Testis (tissue), 3 donors: Measurements from ENCODE around the gene LMNB1. TPM values are rescaled to one million over a fixed set of nuclear protein-coding genes. Genes with fewer than 3 reads are reported as not detected.
A peak's percentile ranks its signal among the peaks of the same experiment; 100 is the strongest.

Source experiments
- DNase-seq: peaks from one replicate; pipeline ENCODE4 v3.0.0-alpha.2; 2019
- H3K27ac ChIP-seq, 2 donors: fragments of 200-600 bp; sonication (generic); one replicate each; pipeline ENCODE4 v1.5.1; 2019
- H3K27me3 ChIP-seq: fragments of 200-600 bp; sonication (generic); one replicate; pipeline ENCODE4 v1.5.1; 2019
- H3K36me3 ChIP-seq: fragments of 200-600 bp; sonication (generic); one replicate; pipeline ENCODE4 v1.5.1; 2017; ENCODE audit warnings: low read depth; ENCODE audit errors: missing control alignments
- H3K4me1 ChIP-seq: fragments of 200-600 bp; sonication (generic); one replicate; pipeline ENCODE4 v1.5.1; 2019
- H3K4me3 ChIP-seq, 2 donors: fragments of 200-600 bp; sonication (generic); one replicate each; pipeline ENCODE4 v1.5.1; 2017 to 2019
- H3K9me3 ChIP-seq: fragments of 200-600 bp; sonication (generic); one replicate; pipeline ENCODE4 v1.5.1; 2017
- POLR2A ChIP-seq: fragments of 450-650 bp; IDR thresholded peaks from one replicate; pipeline ENCODE4 v1.6.1; 2017; ENCODE audit warnings: antibody characterized with exemption, mild to moderate bottlenecking, moderate library complexity
- WGBS, 2 donors: methylation state at CpG; one replicate each; pipeline ENCODE4 v1.1.5; 2018; 5-methylcytosine and 5-hydroxymethylcytosine counted together
- intact Hi-C: fragments of 100-400 bp; cut with DNase I; formaldehyde crosslinking; loops from one replicate; pipeline ENCODE4 v1.15.1; 2023; ENCODE audit warnings: low total_unique reads
- polyA plus RNA-seq: library from polyadenylated mRNA; stranded (reverse); fragments of 350-450 nt; fragmentation: Illumina TruSeq; extraction: RNeasy Lipid Tissue Mini Kit (QIAGEN cat#74804); gene quantifications from one replicate; pipeline ENCODE4 v1.2.3, GENCODE V29; 2014; ENCODE audit warnings: low read depth, low replicate concordance; ENCODE audit not compliant: insufficient read depth
- total RNA-seq, 2 donors: library from RNA; depleted of rRNA; stranded (reverse); fragments of >200 nt; gene quantifications; one replicate each; pipeline ENCODE4 v1.2.3, GENCODE V29; 2016
- TF ChIP-seq, protein P1 (sequence below), 3 experiments: fragments of 450-650 bp in 2 of 3; fragments of 200-600 bp in 1 of 3; sonication (generic) in 1 of 3; IDR thresholded peaks; one replicate each; pipeline ENCODE4 v1.5.1; 2016 to 2019; ENCODE audit warnings: antibody characterized with exemption in 3 of 3, mild to moderate bottlenecking in 2 of 3, moderate library complexity in 1 of 3

LMNB1 gene
- total and polyA plus RNA-seq, 3 donors from 2014 or later = 13.7 to 26.1 (median 15.9) TPM

DNA sequence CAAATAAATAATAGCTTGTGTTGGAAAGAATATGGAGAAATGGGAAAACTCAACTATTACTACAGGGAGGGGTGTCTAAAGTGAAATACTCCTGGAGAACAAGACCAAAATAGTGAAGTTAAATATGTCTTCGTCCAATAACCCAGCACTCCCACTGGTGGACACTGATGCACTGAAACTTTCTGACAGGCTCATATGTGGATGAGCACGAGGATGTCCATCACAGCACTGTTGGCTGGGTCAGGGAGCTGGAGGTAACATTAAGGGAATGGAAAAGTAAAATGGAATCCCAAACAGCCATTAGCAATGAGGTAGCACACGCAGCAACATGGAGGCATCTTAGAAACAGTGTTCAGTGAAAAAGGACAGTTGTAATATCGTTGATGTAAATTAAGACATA lies 86.5 kb downstream of the LMNB1 start:
- TF ChIP-seq, protein P1, sequence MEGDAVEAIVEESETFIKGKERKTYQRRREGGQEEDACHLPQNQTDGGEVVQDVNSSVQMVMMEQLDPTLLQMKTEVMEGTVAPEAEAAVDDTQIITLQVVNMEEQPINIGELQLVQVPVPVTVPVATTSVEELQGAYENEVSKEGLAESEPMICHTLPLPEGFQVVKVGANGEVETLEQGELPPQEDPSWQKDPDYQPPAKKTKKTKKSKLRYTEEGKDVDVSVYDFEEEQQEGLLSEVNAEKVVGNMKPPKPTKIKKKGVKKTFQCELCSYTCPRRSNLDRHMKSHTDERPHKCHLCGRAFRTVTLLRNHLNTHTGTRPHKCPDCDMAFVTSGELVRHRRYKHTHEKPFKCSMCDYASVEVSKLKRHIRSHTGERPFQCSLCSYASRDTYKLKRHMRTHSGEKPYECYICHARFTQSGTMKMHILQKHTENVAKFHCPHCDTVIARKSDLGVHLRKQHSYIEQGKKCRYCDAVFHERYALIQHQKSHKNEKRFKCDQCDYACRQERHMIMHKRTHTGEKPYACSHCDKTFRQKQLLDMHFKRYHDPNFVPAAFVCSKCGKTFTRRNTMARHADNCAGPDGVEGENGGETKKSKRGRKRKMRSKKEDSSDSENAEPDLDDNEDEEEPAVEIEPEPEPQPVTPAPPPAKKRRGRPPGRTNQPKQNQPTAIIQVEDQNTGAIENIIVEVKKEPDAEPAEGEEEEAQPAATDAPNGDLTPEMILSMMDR (IDR thresholded peaks at IDR 0.05) = no peak
- no peak for TF ChIP-seq POLR2A
- Histone ChIP-seq H3K27ac (no peak overlapping the region), H3K9me3 (no peaks in the 10 kb centered on the region), H3K4me1 (no peaks in the 10 kb centered on the region), H3K27me3 (no peaks in the 10 kb centered on the region), H3K4me3 (no peak overlapping the region), H3K36me3 (no peaks in the 10 kb centered on the region)
- WGBS, 2 donors = 46 to 76% methylated on average over 4 of the region's 4 CpGs
- intact Hi-C loops = no loop called here
- no peak for DNase-seq

DNA sequence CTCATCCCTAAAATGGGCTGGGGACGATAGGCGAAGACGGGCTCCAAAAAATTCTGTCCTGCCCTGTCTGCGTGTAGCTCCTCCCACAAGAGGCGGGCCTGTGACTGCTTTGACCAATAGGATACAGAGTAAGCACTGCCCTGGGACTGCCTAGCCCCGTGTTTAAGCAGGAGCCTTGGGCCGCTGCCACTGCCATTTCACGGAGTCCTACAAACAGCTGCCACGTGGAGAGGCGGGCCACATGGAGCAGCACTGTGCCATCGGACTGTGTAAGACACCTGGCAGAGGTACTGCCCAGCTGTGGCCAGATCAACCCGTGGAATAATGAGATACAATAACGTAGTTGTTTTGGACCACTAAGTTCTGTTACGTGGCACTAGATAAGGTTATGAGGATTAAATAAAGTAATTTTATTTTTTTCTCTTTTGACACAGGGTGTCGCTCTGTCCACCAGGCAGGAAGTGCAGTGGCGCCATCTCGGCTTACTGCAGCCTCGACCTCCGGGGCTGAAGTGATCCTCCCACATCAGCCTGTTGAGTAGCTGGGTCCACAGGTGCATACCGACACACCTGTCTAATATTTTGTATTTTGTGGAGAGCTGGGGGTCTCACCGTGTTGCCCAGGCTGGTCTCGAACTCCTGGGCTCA lies 87.2 kb downstream of the LMNB1 start:
- WGBS, 2 donors = 56 to 67% methylated on average over 22 of the region's 22 CpGs
- DNase-seq = peak; percentile 69
- H3K4me3 ChIP-seq = peak overlapping the region in 1 of 2 donors; percentile 30

DNA sequence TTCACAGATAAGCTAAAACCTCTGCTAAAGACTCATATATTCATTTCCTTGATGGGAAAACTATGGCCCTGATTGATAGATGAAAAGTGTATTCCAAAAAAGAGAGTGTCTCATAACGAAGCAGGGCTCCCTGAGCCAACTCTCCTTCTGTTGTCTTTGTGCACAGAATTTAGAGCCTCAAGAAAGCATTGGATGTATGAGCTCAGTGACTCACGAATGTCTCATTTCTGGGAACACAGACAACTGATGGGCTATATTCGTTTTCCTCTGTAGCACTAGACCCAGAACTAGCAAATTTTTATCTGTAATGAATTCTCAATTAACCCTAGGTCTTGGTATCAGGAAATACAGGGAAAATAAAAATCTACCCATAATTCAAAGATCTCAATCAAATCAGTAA lies 88.4 kb downstream of the LMNB1 start:
- H3K4me1 ChIP-seq = peaks cover 5% of the 10 kb centered on the region
- WGBS, 2 donors = 66 to 68% methylated on average over 3 of the region's 3 CpGs
- intact Hi-C loops = no loop called here
- H3K9me3 ChIP-seq = no peaks in the 10 kb centered on the region
- no peak for DNase-seq
- H3K4me3 ChIP-seq = no peak overlapping the region
- TF ChIP-seq, protein P1 (IDR thresholded peaks at IDR 0.05) = no peak
- TF ChIP-seq POLR2A = no peak
- H3K36me3 ChIP-seq = no peaks in the 10 kb centered on the region
- no peaks in the 10 kb centered on the region for H3K27me3 ChIP-seq
- H3K27ac ChIP-seq = no peak overlapping the region

More for the DNA sequence above, 87.2 kb downstream of the LMNB1 start:
- no peaks in the 10 kb centered on the region for H3K9me3 ChIP-seq
- H3K27ac ChIP-seq = no peak overlapping the region
- no peaks in the 10 kb centered on the region for H3K27me3 ChIP-seq
- no peaks in the 10 kb centered on the region for H3K36me3 ChIP-seq
- intact Hi-C loops = no loop called here
- TF ChIP-seq, protein P1 (IDR thresholded peaks at IDR 0.05) = no peak
- TF ChIP-seq POLR2A = no peak
- H3K4me1 ChIP-seq = peaks cover 5% of the 10 kb centered on the region

DNA sequence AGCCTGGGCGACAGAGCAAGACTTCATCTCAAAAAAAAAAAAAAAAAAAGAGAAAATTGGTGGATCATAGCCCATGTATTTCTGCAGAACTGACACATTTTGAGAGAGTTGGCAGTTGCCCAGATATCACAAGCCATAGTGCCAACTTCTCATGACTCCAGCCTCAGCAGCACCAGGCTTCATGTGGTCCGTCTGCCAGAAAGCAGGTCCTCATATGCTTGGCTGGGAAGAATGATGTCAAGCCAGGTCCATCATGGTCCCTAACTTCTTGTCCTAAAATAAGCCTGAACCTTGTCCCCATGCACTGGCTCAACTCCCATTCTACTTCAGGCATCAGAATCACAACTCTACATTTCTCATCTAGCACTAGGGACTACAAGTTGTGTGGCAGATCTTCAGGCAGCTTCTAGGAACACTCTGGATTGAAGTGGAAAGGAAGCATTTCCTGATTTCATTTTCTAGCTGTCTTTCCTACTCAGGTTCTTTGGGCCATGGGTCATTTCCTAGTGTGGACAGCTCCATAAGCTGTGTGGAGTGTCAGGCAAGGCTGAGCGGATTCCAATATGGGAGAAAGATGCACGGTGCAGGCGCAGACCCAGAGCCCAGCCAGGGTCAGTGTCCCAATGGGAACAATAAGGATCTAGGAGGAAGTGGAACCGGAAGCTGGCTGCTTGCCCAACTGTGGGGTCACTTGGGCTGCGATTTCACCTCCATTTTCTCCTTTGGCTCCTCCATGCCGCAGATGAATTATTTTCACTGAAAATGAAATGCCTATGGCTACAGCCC lies 90.1 kb downstream of the LMNB1 start:
- H3K27me3 ChIP-seq = no peaks in the 10 kb centered on the region
- no peaks in the 10 kb centered on the region for H3K36me3 ChIP-seq
- TF ChIP-seq POLR2A = no peak
- TF ChIP-seq, protein P1 (IDR thresholded peaks at IDR 0.05) = no peak
- H3K27ac ChIP-seq = no peak overlapping the region
- WGBS, 2 donors = 78 to 86% methylated on average over 7 to 8 of the region's 8 CpGs
- intact Hi-C loops = no loop called here
- H3K4me1 ChIP-seq = peaks cover 5% of the 10 kb centered on the region
- H3K4me3 ChIP-seq = no peak overlapping the region
- DNase-seq = no peak
- H3K9me3 ChIP-seq = no peaks in the 10 kb centered on the region
